Measurements from ENCODE around the gene SSX4B.

GRCh38 chrX:48458711-48459110, 47.0 kb upstream of the SSX4B start:
- TF ChIP-seq TAF1 (IDR thresholded peaks at IDR 0.05; ENCODE audit: low read depth) (no peak), EP300 (IDR thresholded peaks at IDR 0.05; ENCODE audit: borderline replicate concordance) (no peak), CEBPB (IDR thresholded peaks at IDR 0.05) (no peak), TCF12 (IDR thresholded peaks at IDR 0.05; ENCODE audit: low read depth) (no peak), NFIC (IDR thresholded peaks at IDR 0.05) (no peak), MAX (IDR thresholded peaks at IDR 0.05) (no peak), YY1 (IDR thresholded peaks at IDR 0.05; ENCODE audit: low read depth) (no peak), RAD21 (IDR thresholded peaks at IDR 0.05; ENCODE audit: low read depth) (no peak), ZBTB7A (IDR thresholded peaks at IDR 0.05; ENCODE audit: low read depth) (no peak), FOXM1 (IDR thresholded peaks at IDR 0.05; ENCODE audit: borderline replicate concordance, low read depth) (no peak), USF1 (IDR thresholded peaks at IDR 0.05) (no peak)
